IMR-90 (cell line): ENCODE measurements around the gene TAL2. TPM values are rescaled to one million over a fixed set of nuclear protein-coding genes. Genes with fewer than 3 reads are reported as not detected.

Experiments used
- ATAC-seq: fragments of 200-7000 bp; cut with Tn5 transposase; 2 replicates; pipeline ENCODE4 v1.9.1; 2020; ENCODE audit warnings: low read depth, mild to moderate bottlenecking, moderate library complexity
- BruUV-seq: library from RNA; stranded (reverse); fragments of 400-500 nt; replicated peaks from 2 replicates; lab custom pipeline; 2021; lab: Mats Ljungman, UMichigan
- CTCF ChIA-PET: fragments of 300-600 bp; formaldehyde crosslinking; extraction: SDS; loops from one replicate; lab custom pipeline; 2021; ENCODE audit warnings: antibody characterized with exemption; lab: Yijun Ruan, JAX
- POLR2A ChIA-PET: fragments of 300-600 bp; sonication (Branson Sonifier 250); formaldehyde crosslinking; loops from one replicate; lab custom pipeline; 2022; ENCODE audit warnings: antibody characterized with exemption; ENCODE audit not compliant: unreplicated experiment; lab: Charles Lee
- DNase-seq: peaks from one replicate; pipeline ENCODE4 v3.0.0; 2013
- H2AFZ ChIP-seq: replicated peaks from 2 replicates; pipeline ENCODE3; 2013; ENCODE audit warnings: low read length, mild to moderate bottlenecking; ENCODE audit not compliant: poor library complexity
- H2AK5ac ChIP-seq: 2 replicates; pipeline ENCODE4 v1.6.1; 2013; ENCODE audit warnings: low read depth, low read length, inconsistent platforms
- H2AK9ac ChIP-seq: replicated peaks from 2 replicates; pipeline ENCODE3; 2013; ENCODE audit warnings: mild to moderate bottlenecking, low read depth, low read length, moderate library complexity; ENCODE audit not compliant: poor library complexity
- H2BK120ac ChIP-seq: 2 replicates; pipeline ENCODE4 v1.6.1; 2013; ENCODE audit warnings: low read depth, low read length, inconsistent platforms
- H2BK15ac ChIP-seq: 3 replicates; pipeline ENCODE4 v1.6.1; 2013; ENCODE audit warnings: low read depth, low read length, inconsistent platforms
- H2BK20ac ChIP-seq: 2 replicates; pipeline ENCODE4 v1.6.1; 2013; ENCODE audit warnings: low read depth, mild to moderate bottlenecking, inconsistent platforms, low read length, moderate library complexity
- H2BK5ac ChIP-seq: 2 replicates; pipeline ENCODE4 v1.6.1; 2013; ENCODE audit warnings: mild to moderate bottlenecking, low read depth, low read length, inconsistent platforms; ENCODE audit not compliant: poor library complexity, severe bottlenecking
- H3K14ac ChIP-seq: replicated peaks from 2 replicates; pipeline ENCODE4 v1.6.1; 2013; ENCODE audit warnings: low read depth, low read length, inconsistent platforms
- H3K18ac ChIP-seq: 2 replicates; pipeline ENCODE4 v1.6.1; 2013; ENCODE audit warnings: low read depth, low read length, control low read depth
- H3K23ac ChIP-seq: 2 replicates; pipeline ENCODE4 v1.6.1; 2013; ENCODE audit warnings: low read depth, low read length, inconsistent platforms
- H3K27ac ChIP-seq: 2 replicates; pipeline ENCODE4 v1.5.1; 2013; ENCODE audit warnings: mild to moderate bottlenecking, control low read depth, low read length; ENCODE audit not compliant: insufficient read depth
- H3K27me3 ChIP-seq: 2 replicates; pipeline ENCODE4 v1.6.1; 2013; ENCODE audit warnings: low read length; ENCODE audit not compliant: control insufficient read depth, insufficient read depth
- H3K36me3 ChIP-seq: 2 replicates; pipeline ENCODE4 v1.6.1; 2013; ENCODE audit warnings: low read length, mixed read lengths; ENCODE audit not compliant: control insufficient read depth, insufficient read depth
- H3K4ac ChIP-seq: 2 replicates; pipeline ENCODE4 v1.6.1; 2013; ENCODE audit warnings: low read depth, low read length, inconsistent platforms
- H3K4me1 ChIP-seq: 2 replicates; pipeline ENCODE4 v1.6.1; 2013; ENCODE audit warnings: low read length, mixed read lengths; ENCODE audit not compliant: control insufficient read depth, insufficient read depth
- H3K4me2 ChIP-seq: 2 replicates; pipeline ENCODE4 v1.6.1; 2013; ENCODE audit warnings: low read depth, mild to moderate bottlenecking, control low read depth, low read length, moderate library complexity
- H3K4me3 ChIP-seq: 2 replicates; pipeline ENCODE4 v1.5.1; 2013; ENCODE audit warnings: low read depth, mild to moderate bottlenecking, control low read depth, low read length, moderate library complexity; ENCODE audit not compliant: insufficient read depth
- H3K56ac ChIP-seq: 2 replicates; pipeline ENCODE4 v1.6.1; 2013; ENCODE audit warnings: low read length, inconsistent platforms; ENCODE audit not compliant: insufficient read depth; ENCODE audit errors: extremely low read depth
- H3K79me1 ChIP-seq, 2 experiments: 2 replicates each; pipeline ENCODE4 v1.6.1; 2013; ENCODE audit warnings: low read length in 2 of 2, inconsistent platforms in 1 of 2, low read depth in 1 of 2
- H3K9ac ChIP-seq: 2 replicates; pipeline ENCODE4 v1.6.1; 2013; ENCODE audit warnings: low read depth, low read length, control low read depth
- H3K9me1 ChIP-seq: 2 replicates; pipeline ENCODE4 v1.6.1; 2013; ENCODE audit warnings: low read length, inconsistent platforms; ENCODE audit not compliant: insufficient read depth
- H3K9me3 ChIP-seq: 2 replicates; pipeline ENCODE4 v1.6.1; 2013; ENCODE audit warnings: low read length; ENCODE audit not compliant: control insufficient read depth, insufficient read depth
- H4K20me1 ChIP-seq: 2 replicates; pipeline ENCODE4 v1.6.1; 2013; ENCODE audit warnings: low read length, inconsistent platforms; ENCODE audit not compliant: insufficient read depth
- H4K5ac ChIP-seq: 2 replicates; pipeline ENCODE4 v1.6.1; 2013; ENCODE audit warnings: mild to moderate bottlenecking, low read depth, low read length, control low read depth
- H4K8ac ChIP-seq, 2 experiments: 2 replicates each; pipeline ENCODE4 v1.6.1; 2013; ENCODE audit warnings: low read depth in 2 of 2, low read length in 2 of 2, control low read depth in 1 of 2, inconsistent platforms in 1 of 2
- H4K91ac ChIP-seq: 2 replicates; pipeline ENCODE4 v1.6.1; 2013; ENCODE audit warnings: low read depth, low read length, inconsistent platforms; ENCODE audit not compliant: insufficient read depth
- RCOR1 ChIP-seq: IDR thresholded peaks from 2 replicates; pipeline ENCODE4 v1.6.1; 2012; ENCODE audit warnings: mild to moderate bottlenecking, low read length, improper control_type of control experiment; ENCODE audit not compliant: insufficient replicate concordance
- WGBS, 2 experiments: methylation state at CpG; one replicate each; pipeline versions ENCODE4 v1.1.5 to v1.1.7; 2013; ENCODE audit warnings: missing lambda C conversion rate in 2 of 2; ENCODE audit not compliant: insufficient read length in 1 of 2; ENCODE audit errors: extremely low coverage in 2 of 2; 5-methylcytosine and 5-hydroxymethylcytosine counted together
- dilution Hi-C: fragments of 300-500 bp; cut with HindIII; formaldehyde crosslinking; loops from one replicate; pipeline ENCODE4 v1.14.3; 2018; ENCODE audit warnings: low sequenced_read_pairs; ENCODE audit not compliant: unreplicated experiment
- in situ Hi-C: fragments of 300-500 bp; cut with MboI; formaldehyde crosslinking; loops from 3 replicates; pipeline ENCODE4 v1.14.3; 2019; ENCODE audit warnings: low sequenced_read_pairs, inconsistent platforms, mixed read lengths
- intact Hi-C: fragments of 100-400 bp; cut with micrococcal nuclease; formaldehyde crosslinking; loops from 2 replicates; pipeline ENCODE4 v1.10.0; 2022
- polyA plus RNA-seq, 3 experiments: library from polyadenylated mRNA; depleted of rRNA; stranded (reverse); fragments of >200 nt; gene quantifications; 2 replicates each; pipeline ENCODE4 v1.2.3, GENCODE V29; 2012; ENCODE audit warnings: low replicate concordance in 1 of 3
- total RNA-seq: library from RNA; depleted of rRNA; stranded (reverse); fragments of >200 nt; gene quantifications from 2 replicates; pipeline ENCODE4 v1.2.3, GENCODE V29; 2012
- TF ChIP-seq, protein P1 (sequence below): conservative IDR thresholded peaks from 2 replicates; pipeline ENCODE4 v1.5.1; 2012; ENCODE audit warnings: mild to moderate bottlenecking, low read depth, low read length, improper control_type of control experiment

Gene TAL2
- total and polyA plus RNA-seq, 2 of the 4 experiments (the other 2 are of a cell fraction), result 0.26 TPM; not detected in 1

DNA sequence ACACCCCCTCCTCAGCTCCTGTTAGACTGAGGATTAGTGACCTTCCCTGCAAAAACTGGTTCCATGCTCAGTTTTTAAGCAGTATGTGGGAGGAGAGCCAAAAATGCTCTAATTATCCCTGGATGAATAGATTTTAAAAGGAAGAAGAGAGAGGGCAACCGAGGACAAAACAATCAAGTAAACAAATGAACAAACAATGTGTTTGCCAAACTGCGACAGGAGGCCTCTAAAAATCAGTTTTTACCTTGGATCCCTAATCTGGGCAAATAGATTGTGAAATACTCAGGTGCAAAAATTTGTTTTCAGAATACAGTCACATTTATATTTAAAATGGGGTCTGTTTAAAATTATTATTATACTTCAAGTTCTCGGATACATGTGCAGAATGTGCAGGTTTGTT, 8.5 kb downstream of the TAL2 start:
- dilution Hi-C loops, result no loop called here
- WGBS, 2 experiments, result no CpG with 5 or more reads among the region's 3 CpGs
- Histone ChIP-seq H3K4me2 (no peak overlapping the region), H2BK15ac (no peak overlapping the region), H3K18ac (no peak overlapping the region), H2AFZ (no peak overlapping the region), H3K14ac (no peak overlapping the region), H3K4ac (no peak overlapping the region), H4K91ac (no peak overlapping the region), H3K9me3 (no peaks in the 10 kb centered on the region), H2BK5ac (no peak overlapping the region), H3K23ac (no peak overlapping the region), H3K56ac (no peak overlapping the region), H4K8ac (no peak overlapping the region), H4K5ac (no peak overlapping the region), H2AK9ac (no peak overlapping the region), H3K4me1 (no peaks in the 10 kb centered on the region), H2BK120ac (no peak overlapping the region), H2AK5ac (no peak overlapping the region), H4K20me1 (no peaks in the 10 kb centered on the region), H3K79me1 (no peaks in the 10 kb centered on the region), H3K4me3 (no peak overlapping the region), H3K27ac (no peak overlapping the region), H2BK20ac (no peak overlapping the region), H3K36me3 (no peaks in the 10 kb centered on the region), H3K9me1 (no peaks in the 10 kb centered on the region), H3K27me3 (peaks cover 5% of the 10 kb centered on the region), H3K9ac (no peak overlapping the region)
- CTCF ChIA-PET, result interaction anchor here (0.5 kb wide), 1 partner anchor 33 kb away, joined by 3 read pairs; no protein-coding TSS in a partner anchor
- in situ Hi-C loops, result no loop called here
- ATAC-seq (no peak), DNase-seq (no peak)
- POLR2A ChIA-PET, result no interaction called here
- no peak for TF ChIP-seq RCOR1
- TF ChIP-seq, protein P1, sequence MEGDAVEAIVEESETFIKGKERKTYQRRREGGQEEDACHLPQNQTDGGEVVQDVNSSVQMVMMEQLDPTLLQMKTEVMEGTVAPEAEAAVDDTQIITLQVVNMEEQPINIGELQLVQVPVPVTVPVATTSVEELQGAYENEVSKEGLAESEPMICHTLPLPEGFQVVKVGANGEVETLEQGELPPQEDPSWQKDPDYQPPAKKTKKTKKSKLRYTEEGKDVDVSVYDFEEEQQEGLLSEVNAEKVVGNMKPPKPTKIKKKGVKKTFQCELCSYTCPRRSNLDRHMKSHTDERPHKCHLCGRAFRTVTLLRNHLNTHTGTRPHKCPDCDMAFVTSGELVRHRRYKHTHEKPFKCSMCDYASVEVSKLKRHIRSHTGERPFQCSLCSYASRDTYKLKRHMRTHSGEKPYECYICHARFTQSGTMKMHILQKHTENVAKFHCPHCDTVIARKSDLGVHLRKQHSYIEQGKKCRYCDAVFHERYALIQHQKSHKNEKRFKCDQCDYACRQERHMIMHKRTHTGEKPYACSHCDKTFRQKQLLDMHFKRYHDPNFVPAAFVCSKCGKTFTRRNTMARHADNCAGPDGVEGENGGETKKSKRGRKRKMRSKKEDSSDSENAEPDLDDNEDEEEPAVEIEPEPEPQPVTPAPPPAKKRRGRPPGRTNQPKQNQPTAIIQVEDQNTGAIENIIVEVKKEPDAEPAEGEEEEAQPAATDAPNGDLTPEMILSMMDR, result no peak
- BruUV-seq, result no TSS peak
- intact Hi-C loops, result no loop called here
